Psoas muscle (tissue), 8 donors: Measurements from ENCODE around the gene ARL5A. TPM values are rescaled to one million over a fixed set of nuclear protein-coding genes. Genes with fewer than 3 reads are reported as not detected.

Experiments used
- ATAC-seq, 4 donors: fragments of 200-7000 bp; cut with Tn5 transposase; one replicate each; pipeline ENCODE4 v1.9.1; 2020; ENCODE audit warnings: moderate library complexity in 3 of 4, mild to moderate bottlenecking in 2 of 4
- DNase-seq, 2 donors: peaks; one replicate each; pipeline ENCODE4 v3.0.0-alpha.2; 2020
- H3K27ac ChIP-seq: fragments of 200-600 bp; one replicate; pipeline ENCODE4 v1.8.0; 2022
- H3K27me3 ChIP-seq, 3 donors: fragments of 200-600 bp in 1 of 3; one replicate each; pipeline versions ENCODE4 v1.6.1 to v1.8.0; 2013 to 2022; ENCODE audit warnings: low read length in 2 of 3, mild to moderate bottlenecking in 2 of 3, moderate library complexity in 1 of 3; ENCODE audit not compliant: insufficient read depth in 3 of 3
- H3K36me3 ChIP-seq, 2 donors: fragments of 200-600 bp in 1 of 2; one replicate each; pipeline versions ENCODE4 v1.6.1 to v1.8.0; 2013 to 2022; ENCODE audit warnings: low read depth in 1 of 2, mild to moderate bottlenecking in 1 of 2, moderate library complexity in 1 of 2; ENCODE audit not compliant: insufficient read depth in 1 of 2
- H3K4me1 ChIP-seq: fragments of 200-600 bp; one replicate; pipeline ENCODE4 v1.8.0; 2022
- H3K4me3 ChIP-seq: fragments of 200-600 bp; one replicate; pipeline ENCODE4 v1.8.0; 2022; ENCODE audit warnings: mild to moderate bottlenecking
- H3K9me3 ChIP-seq: fragments of 200-600 bp; one replicate; pipeline ENCODE4 v1.8.0; 2022
- WGBS, 3 donors: extraction: QIAGEN DNeasy Blood & Tissue Kit; methylation state at CpG; one replicate each; pipeline versions ENCODE4 v1.1.6 to v1.1.7; 2013; 5-methylcytosine and 5-hydroxymethylcytosine counted together
- intact Hi-C, 2 donors: fragments of 100-400 bp; cut with DNase I; formaldehyde crosslinking; loops; one replicate each; pipeline versions ENCODE4 v1.11.0 to v1.14.2; 2022
- polyA plus RNA-seq, 3 donors: library from polyadenylated mRNA; stranded (reverse); fragments of 200-250 nt; gene quantifications; one replicate each; pipeline ENCODE4 v1.2.3, GENCODE V29; 2013
- total RNA-seq, 4 donors: library from RNA; stranded (reverse); fragmentation: NEBNext Ultra II Directional in 2 of 4; extraction: Animal tissue kit (Norgen Biotek cat#: 25700) in 2 of 4; gene quantifications; one replicate each; pipeline versions ENCODE4 v1.2.1 to v1.2.4, GENCODE V29; 2021 to 2023
- TF ChIP-seq, protein P1 (sequence below): fragments of 200-600 bp; IDR thresholded peaks from one replicate; pipeline ENCODE4 v1.8.0; 2022; ENCODE audit warnings: antibody characterized with exemption
- donor health status: healthy with polysubstance abuse.
- donor health status: DM: no; HTN: no; CAD: no; lungs with moderate emphysema.
- donor health status: Bipolar disorder and iron deficiency.
- donor health status: healthy.
- donor health status: DM: yes; HTN: yes; CAD: no.
- donor health status: DM: no; HTN: no; CAD: no.
- donor health status: DM: no; HTN: no; CAD: no.
- donor health status: DM: yes; HTN: yes; CAD: no.

The ARL5A gene
- total and polyA plus RNA-seq, 7 donors = 11.8 to 71.9 (median 46.3) TPM

DNA sequence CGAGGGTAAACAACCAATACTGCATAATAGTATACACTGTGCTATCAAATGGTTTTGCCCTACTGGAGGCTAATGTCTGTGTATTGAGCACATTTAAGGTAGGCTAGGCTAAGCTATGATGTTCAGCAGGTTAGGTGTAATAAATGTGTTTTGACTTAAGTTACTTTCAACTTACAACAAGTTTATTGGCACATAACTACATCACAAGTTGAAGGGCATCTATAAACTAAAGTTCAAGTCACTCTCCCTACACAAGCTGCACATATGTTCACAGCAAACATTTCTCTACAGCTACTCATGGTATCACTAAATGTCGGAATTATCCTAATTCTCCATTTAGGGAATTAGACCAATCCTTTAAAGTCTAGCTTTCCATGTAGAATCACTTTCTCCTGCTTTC lies 11.4 kb downstream of the ARL5A start:
- 94 to 98% (median 97%) methylated on average over 2 of the region's 2 CpGs for WGBS, 3 donors
- Histone ChIP-seq H3K27ac (no peak overlapping the region), H3K27me3 (no peaks in the 10 kb centered on the region), H3K4me3 (no peak overlapping the region), H3K9me3 (no peaks in the 10 kb centered on the region), H3K4me1 (peaks cover 22% of the 10 kb centered on the region), H3K36me3 (peaks cover 0 to 31% of the 10 kb centered on the region in 2 donors)
- DNase-seq = no peak
- TF ChIP-seq, protein P1, sequence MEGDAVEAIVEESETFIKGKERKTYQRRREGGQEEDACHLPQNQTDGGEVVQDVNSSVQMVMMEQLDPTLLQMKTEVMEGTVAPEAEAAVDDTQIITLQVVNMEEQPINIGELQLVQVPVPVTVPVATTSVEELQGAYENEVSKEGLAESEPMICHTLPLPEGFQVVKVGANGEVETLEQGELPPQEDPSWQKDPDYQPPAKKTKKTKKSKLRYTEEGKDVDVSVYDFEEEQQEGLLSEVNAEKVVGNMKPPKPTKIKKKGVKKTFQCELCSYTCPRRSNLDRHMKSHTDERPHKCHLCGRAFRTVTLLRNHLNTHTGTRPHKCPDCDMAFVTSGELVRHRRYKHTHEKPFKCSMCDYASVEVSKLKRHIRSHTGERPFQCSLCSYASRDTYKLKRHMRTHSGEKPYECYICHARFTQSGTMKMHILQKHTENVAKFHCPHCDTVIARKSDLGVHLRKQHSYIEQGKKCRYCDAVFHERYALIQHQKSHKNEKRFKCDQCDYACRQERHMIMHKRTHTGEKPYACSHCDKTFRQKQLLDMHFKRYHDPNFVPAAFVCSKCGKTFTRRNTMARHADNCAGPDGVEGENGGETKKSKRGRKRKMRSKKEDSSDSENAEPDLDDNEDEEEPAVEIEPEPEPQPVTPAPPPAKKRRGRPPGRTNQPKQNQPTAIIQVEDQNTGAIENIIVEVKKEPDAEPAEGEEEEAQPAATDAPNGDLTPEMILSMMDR = no peak
- ATAC-seq = no peak
- intact Hi-C loops = no loop called here

DNA sequence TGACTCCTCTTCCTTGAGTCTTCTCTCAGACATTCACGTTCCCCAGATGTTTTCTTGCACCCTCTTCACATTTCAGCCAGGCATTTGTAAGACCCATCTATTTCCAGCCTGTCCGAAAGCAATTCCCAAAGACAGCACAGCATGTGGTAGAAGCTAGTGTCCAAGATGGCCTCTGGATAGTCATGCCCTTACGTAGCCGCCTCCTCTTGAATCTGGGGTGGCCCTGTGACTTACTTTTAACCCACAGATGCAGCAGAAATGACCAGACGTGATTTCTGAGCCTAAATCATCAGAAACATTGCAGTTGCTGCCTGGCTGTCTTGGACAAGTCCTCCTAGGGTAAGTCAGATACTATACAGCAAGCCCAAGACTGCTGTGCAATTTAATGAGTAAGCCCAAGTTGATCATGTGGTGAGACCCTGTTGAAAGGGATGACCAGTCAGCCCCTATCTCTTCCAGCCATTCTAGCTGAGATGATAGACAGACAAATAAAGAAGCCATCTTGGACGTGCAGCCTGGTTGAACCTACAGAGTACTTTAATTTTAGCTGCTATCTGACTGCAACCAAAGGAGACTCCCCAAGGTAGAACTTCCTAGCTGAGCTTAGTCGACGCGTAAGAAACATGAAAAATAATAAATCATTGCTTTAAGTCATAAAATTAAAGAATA lies 12.3 kb downstream of the ARL5A start:
- WGBS, 3 donors = 93 to 95% (median 94%) methylated on average over 9 of the region's 9 CpGs
- Histone ChIP-seq H3K27me3 (no peaks in the 10 kb centered on the region), H3K9me3 (peaks cover 5% of the 10 kb centered on the region), H3K4me1 (peaks cover 21% of the 10 kb centered on the region), H3K4me3 (no peak overlapping the region), H3K27ac (no peak overlapping the region), H3K36me3 (peaks cover 0 to 39% of the 10 kb centered on the region in 2 donors)
- TF ChIP-seq, protein P1 = no peak
- intact Hi-C loops = no loop called here
- ATAC-seq (no peak), DNase-seq (no peak)

DNA sequence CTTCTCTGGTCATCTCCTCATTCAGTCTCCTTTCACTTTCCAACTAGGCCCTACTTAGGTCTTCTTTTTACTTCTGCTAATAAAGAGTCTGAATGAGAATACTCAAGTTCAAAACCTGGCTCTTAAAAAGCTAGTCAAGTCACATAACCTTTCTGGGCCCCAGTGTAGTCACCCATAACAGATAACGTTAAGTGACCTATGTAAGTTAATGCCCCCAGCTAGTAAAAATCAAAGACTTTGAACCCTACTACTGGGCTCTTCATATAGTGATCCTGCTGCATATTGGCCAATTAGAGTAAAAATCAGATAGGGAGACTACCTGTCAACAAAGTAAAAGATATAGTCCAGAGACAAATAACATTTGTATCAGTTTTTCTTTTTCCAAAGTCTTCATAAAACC lies 17.7 kb downstream of the ARL5A start:
- intact Hi-C loops = loop anchor here in 1 of 2 donors (5.0 kb wide), 1 partner anchor 33 kb away; no protein-coding TSS in a partner anchor
- Histone ChIP-seq H3K27ac (no peak overlapping the region), H3K9me3 (peaks cover 5% of the 10 kb centered on the region), H3K4me1 (peaks cover 18% of the 10 kb centered on the region), H3K27me3 (no peaks in the 10 kb centered on the region), H3K36me3 (peaks cover under 1 to 76% of the 10 kb centered on the region in 2 donors), H3K4me3 (no peak overlapping the region)
- DNase-seq (no peak), ATAC-seq (no peak)
- TF ChIP-seq, protein P1 = no peak
- 89 to 93% (median 90%) methylated on average over 1 of the region's 1 CpG for WGBS, 3 donors

DNA sequence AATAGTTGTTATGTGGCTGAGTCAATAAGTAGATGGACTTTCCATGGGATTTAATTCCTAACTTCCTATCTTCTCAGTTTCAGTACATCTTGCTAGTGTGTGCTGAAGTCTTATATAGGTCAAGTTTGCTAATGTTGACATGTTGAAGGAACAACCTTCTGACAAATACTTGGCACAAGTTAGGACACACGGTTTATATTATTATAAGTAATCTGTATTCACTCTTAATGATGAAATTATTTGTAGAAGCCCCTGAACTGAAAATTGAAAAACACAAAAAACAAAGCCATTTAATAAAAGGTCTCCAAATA lies 19.2 kb downstream of the ARL5A start:
- ATAC-seq (peak in 2 of 4 donors; percentile 23 to 53), DNase-seq (no peak)
- Histone ChIP-seq H3K4me3 (no peak overlapping the region), H3K27me3 (no peaks in the 10 kb centered on the region), H3K4me1 (peaks cover 18% of the 10 kb centered on the region), H3K9me3 (peaks cover 5% of the 10 kb centered on the region), H3K36me3 (peaks cover 2 to 80% of the 10 kb centered on the region in 2 donors), H3K27ac (no peak overlapping the region)
- WGBS, 3 donors = 41 to 67% (median 46%) methylated on average over 1 of the region's 1 CpG
- TF ChIP-seq, protein P1 = no peak
- intact Hi-C loops = loop anchor here in 1 of 2 donors (5.0 kb wide), 1 partner anchor 102 kb away; no protein-coding TSS in a partner anchor
